DMS79 treated with DMSO at 0.1 percent for 48 hours (cell line): ENCODE results near the gene RAB33B.
"Not testable (repeated sequence)": the region's sequence is repeated elsewhere in the genome, so short reads cannot be mapped to it uniquely, and the experiment has no call there.

ENCODE experiments used
- DNase-seq: peaks from one replicate; lab custom pipeline; 2025; lab: John Stamatoyannopoulos, UW

The RAB33B gene

DNA sequence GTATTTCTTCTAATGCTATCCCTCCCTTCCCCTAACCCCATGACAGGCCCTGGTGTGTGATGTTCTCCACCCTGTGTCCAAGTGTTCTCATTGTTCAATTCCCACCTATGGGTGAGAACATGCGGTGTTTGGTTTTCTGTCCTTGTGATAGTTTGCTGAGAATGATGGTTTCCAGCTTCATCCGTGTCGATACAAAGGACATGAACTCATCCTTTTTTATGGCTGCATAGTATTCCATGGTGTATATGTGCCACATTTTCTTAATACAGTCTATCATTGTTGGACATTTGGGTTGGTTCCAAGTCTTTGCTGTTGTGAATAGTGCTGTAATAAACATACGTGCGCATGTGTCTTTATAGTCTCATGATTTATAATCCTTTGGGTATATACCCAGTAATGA, 10.6 kb downstream of the RAB33B start:
- DNase-seq: not testable (repeated sequence)

DNA sequence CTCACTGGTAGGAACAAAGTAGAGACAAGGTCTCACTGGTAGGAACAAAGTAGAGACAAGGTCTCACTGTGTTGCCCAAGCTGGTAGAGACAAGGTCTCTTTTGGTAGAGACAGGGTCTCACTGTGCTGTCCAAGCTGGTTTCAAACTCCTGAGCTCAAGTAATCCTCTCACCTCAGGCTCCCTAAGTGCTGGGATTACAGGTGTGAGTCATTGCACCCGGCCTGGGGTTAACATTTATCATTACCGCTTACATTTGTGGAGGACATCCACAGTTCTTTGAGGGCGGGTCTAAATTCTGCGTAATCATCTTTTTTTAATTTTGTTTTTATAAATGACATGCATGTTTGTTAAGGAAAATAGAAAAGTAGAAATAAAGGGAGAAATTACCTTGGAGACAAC, 12.0 kb downstream of the RAB33B start:
- DNase-seq: no peak

DNA sequence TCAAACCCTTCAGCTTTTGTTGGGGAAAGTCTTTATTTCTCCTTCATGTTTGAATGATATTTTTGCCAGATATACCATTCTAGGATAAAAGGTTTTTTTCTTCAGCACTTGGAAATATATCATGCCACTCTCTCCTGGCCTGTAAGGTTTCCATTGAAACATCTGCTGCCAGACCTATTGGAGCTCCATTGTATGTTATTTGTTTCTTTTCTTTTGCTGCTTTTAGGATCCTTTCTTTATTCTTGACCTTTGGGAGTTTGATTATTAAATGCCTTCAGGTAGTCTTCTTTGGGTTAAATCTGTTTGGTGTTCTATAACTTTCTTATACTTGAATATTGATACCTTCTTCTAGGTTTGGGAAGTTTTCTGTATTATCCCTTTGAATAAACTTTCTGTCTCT, 14.8 kb downstream of the RAB33B start:
- not testable (repeated sequence) for DNase-seq

DNA sequence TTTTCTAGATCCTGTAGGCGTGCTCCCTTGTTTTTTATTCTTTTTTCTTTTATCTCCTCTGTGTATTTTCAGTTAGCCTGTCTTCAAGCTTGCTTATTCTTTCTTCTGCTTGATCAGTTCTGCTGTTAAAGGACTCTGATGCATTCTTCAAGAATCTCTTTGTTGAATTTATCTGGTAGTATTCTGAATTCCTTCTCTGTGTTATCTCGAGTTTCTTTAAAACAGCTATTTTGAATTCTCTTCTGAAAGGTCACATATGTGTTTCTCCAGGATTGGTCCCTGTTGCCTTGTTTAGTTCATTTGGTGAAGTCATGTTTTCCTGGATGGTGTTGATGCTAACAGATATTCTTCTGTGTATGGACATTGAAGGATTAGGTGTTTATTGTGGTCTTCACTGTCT, 15.3 kb downstream of the RAB33B start:
- no peak for DNase-seq

DNA sequence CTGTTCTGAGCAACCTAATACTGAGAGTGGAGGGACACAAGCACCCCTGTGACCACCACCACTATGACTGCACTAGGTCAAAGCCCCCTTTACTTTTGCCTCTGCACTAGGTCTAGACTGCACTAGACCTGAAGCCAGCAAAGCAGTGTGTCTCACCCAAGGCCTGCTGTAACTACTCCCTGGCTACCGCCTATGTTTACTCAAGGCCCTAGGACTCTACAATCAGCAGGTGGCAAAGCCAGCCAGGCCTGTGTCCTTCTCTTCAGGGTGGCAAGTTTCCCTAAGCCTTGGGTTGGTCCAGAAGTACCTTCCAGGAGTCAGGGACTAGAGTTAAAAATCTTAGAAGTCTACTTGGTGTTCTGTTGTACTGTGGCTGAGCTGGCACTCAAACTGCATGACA, 15.9 kb downstream of the RAB33B start:
- DNase-seq: no peak

DNA sequence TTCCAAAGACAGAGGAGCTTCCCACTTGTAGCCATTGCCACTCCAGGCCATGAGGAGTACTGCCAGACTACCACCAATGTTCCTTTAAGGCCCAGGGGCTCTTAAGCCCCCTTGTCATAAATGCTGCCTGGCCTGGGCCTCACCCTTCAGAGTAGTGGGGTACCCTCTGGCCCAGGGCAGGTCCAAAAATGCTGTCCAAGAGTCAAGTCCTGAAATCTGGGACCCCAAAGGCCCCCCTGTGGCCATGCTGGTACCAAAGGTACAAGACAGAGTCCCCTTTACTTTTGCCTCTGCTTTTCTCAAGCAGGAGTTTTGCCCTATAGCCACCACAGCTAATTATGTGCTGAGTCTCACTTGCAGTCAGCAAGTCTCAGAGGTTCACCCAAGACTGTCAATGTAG, 16.4 kb downstream of the RAB33B start:
- no peak for DNase-seq

DNA sequence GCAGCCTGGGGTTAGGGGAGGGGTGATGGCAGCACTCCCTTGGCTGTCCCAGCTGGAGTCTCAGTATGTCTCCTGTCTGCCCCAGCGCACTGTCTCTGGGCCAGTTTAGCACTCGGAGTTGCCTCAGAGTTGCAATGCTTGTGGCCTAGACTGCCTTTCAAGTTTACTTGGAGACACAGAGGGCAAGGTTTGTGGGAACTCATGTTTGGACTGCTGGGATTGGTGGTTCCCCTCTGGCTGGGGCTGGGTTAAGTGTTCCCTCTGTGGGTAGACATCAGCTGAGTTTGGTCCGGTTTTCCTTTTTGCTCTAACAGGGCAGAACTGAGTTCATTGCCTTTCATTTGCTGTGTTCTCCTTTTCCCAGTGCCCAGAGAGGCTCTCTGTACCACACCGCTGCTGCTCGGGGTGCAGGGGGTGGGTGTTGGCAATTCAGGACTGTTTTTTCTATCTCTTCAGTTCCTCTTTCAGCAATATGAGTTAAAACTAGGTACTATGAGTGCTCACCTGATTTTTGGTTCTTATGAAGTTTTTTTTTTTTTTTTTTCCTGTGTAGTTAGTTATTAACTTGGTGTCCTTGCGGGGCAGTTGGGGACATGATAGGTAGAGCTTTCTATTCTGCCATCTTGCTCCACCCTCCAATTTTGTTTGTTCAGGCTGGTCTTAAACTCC, 17.2 kb downstream of the RAB33B start:
- no peak for DNase-seq

GRCh38 chr4:139472852-139473251, 18.9 kb downstream of the RAB33B start:
- DNase-seq: no peak

- no peak for DNase-seq
Measured at GRCh38 chr4:139476363-139476762, 22.4 kb downstream of the RAB33B start.

- no peak for DNase-seq
Measured at GRCh38 chr4:139481465-139481864, 27.5 kb downstream of the RAB33B start.

GRCh38 chr4:139483000-139483399, 29.1 kb downstream of the RAB33B start:
- no peak for DNase-seq

- DNase-seq: no peak
Measured at GRCh38 chr4:139484783-139485311, 30.9 kb downstream of the RAB33B start.

GRCh38 chr4:139488442-139488841, 34.5 kb downstream of the RAB33B start:
- no peak for DNase-seq

GRCh38 chr4:139489638-139490037, 35.7 kb downstream of the RAB33B start:
- no peak for DNase-seq

DNA sequence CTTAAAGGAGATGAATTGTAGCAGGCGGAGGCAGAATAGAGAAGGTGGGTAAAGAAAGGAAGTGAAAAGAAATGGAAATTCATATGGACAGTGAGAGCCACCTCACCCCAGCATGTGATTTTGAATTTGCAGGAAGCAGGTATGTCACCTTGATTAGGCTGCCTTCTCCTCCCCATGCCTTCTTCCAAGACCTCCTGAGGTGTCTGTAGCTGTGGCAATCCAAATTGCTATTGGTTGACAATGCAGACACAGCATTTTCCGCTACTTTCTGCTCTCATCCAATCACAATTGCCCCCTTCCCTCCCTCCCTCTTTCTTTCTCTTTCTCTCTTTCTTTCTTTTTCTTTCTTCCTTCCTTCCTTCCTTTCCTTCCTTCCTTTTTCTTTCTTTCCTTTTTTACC, 38.5 kb downstream of the RAB33B start:
- DNase-seq: no peak

DNA sequence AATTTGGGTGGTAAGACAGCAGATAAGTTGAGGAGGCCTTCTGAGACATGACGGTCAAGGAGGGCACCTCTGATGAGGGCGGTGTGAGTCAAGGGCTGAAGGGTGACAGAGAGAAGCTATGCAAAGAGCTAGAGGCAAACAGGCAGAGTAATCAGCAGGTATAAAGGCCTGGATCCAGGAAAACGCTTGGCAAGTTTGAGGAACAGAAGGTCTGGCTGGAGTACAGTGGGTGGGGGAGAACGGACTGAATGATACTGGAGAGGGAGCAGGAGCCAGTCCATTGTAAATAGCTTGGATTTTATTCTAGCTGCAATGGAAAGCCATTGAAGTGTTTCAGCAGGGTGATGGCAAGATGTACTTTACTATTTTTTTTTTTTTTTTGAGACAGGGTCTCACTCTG, 39.3 kb downstream of the RAB33B start:
- DNase-seq: no peak

GRCh38 chr4:139499186-139499585, 45.3 kb downstream of the RAB33B start:
- DNase-seq: no peak

GRCh38 chr4:139501117-139501516, 47.2 kb downstream of the RAB33B start:
- DNase-seq: no peak

DNA sequence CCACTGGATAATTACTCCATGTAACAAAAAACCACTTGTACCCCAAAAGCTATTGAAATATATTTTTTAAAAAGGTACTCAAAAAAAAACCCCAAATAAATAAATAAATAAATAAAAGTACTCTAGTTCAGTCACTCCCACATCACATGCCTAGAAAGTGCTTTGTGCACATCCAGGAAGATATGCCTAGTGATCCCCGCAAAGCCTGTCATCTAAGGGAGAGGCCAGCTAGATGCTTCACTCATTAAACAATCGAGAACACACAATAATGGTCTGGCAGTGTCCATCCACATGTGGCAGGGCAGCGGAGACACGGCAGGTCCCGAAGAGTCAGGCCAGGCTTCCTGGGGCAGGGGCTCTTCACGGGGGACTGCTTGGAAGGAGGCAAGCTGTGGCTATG, 47.6 kb downstream of the RAB33B start:
- DNase-seq: no peak

DNA sequence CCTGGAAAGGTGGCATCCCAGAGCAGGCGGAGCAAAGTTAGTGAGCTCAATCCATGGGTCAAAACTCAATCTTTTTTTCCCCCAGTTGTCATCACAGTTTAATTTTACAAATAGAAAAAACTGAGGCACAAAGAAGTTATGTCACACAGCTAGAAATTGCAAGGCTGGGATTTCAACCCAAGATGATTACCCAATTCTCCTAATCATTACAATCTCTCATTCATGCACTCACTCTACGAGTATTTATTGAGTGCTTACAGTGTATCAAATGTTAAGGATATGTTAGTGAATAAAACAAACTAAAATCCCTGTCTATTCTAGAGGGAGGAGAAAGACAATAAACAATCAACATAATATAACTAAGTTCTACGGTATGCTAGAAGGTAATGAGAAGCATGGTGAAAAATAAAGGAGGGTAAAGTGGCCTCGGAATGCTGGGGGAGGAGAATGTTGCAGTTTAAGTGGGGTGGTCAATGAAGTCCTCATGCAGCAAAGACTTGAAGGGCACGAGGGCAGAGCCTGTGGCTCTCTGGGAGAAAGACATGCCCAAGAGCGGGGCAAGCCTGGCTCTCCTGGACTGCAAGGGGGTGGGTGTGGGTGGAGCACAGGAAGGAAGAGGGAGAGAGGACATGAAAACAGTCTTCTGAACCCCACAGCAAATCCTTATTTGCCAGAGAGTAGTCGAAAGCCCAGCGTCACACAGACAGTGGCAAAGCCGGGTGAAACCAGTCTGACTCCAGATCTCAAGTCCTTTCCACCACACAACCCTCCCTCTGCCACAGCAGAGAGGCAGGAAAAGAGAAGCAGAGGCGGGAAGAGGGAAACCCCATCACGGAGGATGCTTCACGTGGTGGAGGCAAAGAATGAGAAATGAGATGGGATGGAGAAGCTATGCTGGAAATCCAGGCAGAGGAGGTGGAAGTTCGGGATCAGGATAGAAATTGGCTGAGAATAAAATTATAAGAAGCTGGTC, 48.3 kb downstream of the RAB33B start:
- DNase-seq: no peak

- no peak for DNase-seq
Measured at GRCh38 chr4:139503622-139504166, 49.8 kb downstream of the RAB33B start.

GRCh38 chr4:139506774-139507173, 52.9 kb downstream of the RAB33B start:
- no peak for DNase-seq
